Measurements from ENCODE around the gene GEMIN5. TPM values are rescaled to one million over a fixed set of nuclear protein-coding genes. Genes with fewer than 3 reads are reported as not detected.

The GEMIN5 gene
- total RNA-seq, 1 donor from 2014 or later: 13.7 TPM

DNA sequence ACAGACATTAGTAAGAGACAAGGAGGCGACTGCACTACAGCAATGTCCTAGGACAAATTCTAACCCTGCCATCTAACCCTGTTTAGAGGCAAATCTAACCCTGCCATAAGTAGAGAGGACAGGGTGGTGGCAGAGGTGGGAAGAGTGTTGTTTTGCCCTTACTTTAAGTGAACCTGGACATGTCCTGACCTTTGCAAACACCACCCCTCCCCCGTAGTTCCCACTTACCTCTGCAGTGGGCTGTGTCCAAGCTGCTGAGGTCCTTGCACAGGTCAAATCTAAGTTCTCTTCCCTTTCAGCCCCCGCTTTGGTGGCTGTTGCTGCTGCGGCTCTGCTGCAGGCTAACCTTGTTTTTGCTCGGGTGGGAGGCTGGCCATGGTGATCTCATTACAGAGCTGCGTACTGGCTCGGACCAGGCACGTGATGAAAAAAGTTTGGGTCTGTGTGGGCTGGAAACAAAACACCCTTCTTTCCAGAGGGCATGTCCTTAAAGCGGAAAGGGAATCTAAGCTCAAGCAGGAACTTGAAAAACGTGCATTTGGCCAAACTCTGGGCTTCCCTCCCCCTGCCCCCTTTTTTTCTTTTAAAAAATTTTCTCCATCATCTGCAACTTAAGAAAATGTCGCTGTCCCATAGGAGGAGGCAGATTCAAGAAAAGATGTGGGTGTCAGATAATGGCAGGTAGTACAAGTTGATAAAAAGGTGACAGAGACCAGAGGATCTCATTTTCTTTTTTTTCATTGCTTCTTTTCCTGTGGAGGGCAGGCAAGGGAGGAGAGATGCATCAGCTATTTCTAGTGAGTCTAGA lies 87.6 kb downstream of the GEMIN5 start, which contains the start of gene FAXDC2:
FAXDC2 (minus strand) TSS at position 349 of the 808 bp plus-strand sequence. CDS start 12,425 bp downstream, outside the sequence.
- DNase-seq (ENCODE audit: extremely low read depth, low read depth, low spot score): no peak

GRCh38 chr5:154849791-154850201 lies 88.2 kb downstream of the GEMIN5 start:
- no peak for DNase-seq (ENCODE audit: extremely low read depth, low read depth, low spot score)

DNA sequence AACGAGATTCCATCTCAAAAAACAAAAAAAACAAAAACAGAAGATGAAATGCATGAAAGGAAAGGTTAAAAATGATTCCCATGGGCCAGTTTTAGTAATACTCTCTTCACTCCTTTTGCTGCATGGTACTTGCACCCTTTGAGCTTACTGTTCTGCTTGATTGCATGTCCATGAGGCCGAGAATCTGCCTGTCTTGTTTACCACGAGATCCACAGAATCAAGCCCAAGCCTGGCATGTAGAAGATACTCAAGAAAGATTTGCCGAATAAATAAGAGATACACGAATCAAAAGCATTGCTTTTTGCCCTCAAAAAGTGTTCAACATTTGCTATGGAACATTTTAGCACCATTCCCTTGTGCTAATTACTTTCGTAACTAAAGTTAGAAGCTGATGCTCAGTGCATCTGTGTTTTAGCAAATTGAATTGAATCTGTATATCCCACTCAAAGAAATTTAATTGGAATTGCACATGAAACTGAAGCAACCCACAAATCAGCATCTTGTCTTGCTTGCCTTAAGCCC lies 88.7 kb downstream of the GEMIN5 start:
- no peak for DNase-seq (ENCODE audit: extremely low read depth, low read depth, low spot score)

DNA sequence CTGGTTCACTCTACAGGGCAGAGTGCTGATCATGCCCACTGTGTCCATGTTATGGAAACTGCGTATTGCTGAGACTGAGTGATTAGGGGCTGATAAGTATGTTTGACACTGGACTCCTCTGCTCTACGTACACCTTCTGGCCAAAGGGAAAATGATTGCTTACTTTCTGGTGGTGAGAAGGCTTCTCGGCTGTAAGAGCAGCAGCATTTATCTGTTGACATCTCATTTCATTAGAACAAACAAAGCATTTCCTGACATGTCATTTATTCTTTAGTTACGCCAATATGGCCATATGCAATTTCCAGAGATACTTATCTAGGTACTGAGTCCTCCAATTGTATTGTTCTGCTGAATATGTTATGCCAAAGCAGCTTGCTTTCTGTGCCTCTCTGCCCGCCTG lies 93.2 kb downstream of the GEMIN5 start:
- no peak for DNase-seq (ENCODE audit: extremely low read depth, low read depth, low spot score)

- no peak for DNase-seq (ENCODE audit: extremely low read depth, low read depth, low spot score)
Measured at GRCh38 chr5:154842689-154843530, 95.1 kb downstream of the GEMIN5 start.

GRCh38 chr5:154841273-154841661 lies 96.7 kb downstream of the GEMIN5 start:
- no peak for DNase-seq (ENCODE audit: extremely low read depth, low read depth, low spot score)

DNA sequence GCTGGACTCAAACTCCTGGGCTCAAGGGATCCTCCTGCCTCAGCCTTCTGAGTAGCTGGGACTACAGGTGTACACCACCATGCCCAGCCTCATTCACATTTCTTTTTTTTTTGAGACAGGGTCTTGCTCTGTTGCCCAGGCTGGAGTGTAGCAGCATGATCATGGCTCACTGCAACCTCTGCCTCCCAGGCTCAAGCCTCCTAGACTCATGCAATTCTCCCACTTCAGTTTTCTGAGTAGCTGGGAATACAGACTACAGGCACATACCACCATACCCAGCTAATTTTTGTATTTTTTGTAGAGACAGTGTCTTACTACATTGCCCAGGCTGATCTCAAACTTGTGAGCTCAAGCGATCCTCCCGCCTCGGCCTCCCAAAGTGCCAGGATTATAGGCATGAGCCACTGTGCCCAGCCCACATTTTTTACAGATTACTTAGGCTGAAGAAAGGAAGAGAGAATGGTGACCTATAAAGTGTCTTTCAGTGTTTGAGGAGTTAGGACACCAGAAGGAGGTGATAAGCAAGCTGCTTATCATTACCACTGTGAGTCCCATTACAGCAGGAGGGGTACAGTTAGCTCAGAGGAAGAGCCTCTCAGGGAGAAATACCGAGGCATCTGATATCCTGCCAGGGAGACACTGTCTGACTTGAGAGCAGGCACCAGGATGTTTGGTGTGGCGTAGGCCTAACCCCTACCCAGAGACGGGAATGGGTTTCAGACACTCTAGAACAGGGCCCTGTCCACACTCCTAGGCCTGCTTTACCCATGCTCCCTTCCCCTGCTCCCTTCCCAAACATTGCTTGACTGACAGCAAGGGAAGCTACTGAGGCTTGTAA lies 97.4 kb downstream of the GEMIN5 start:
- DNase-seq (ENCODE audit: extremely low read depth, low read depth, low spot score): no peak

Other genes with a start within 250 kb of the GEMIN5 start
- 120 and 177 TPM in 2 replicates for gene LARP1, start 182.8 kb downstream of the GEMIN5 start, total RNA-seq
- gene FAXDC2, start 87.6 kb downstream of the GEMIN5 start, total RNA-seq: 7.8 and 8.9 TPM in 2 replicates
- gene CNOT8, start 79.6 kb downstream of the GEMIN5 start, total RNA-seq: 70.3 and 79.4 TPM in 2 replicates
- gene MRPL22, start 2.9 kb upstream of the GEMIN5 start, total RNA-seq: 34.2 and 40.6 TPM in 2 replicates
- gene KIF4B, start 75.5 kb upstream of the GEMIN5 start, total RNA-seq: 0.23 and 0.39 TPM in 2 replicates

All from glomerular endothelial cell (primary cell).